Measurements from ENCODE around the gene ATP1A1. TPM values are rescaled to one million over a fixed set of nuclear protein-coding genes. Genes with fewer than 3 reads are reported as not detected.

The ATP1A1 gene
- total and polyA plus RNA-seq, 2 donors (not counting 1 experiment from before 2014, with no cell fraction given) = 141 to 230 TPM

GRCh38 chr1:116409751-116410191 lies 36.7 kb downstream of the ATP1A1 start:
- Histone ChIP-seq H2AFZ (ENCODE audit: low read length) (no peak overlapping the region), H3K27ac (ENCODE audit: insufficient read depth, low read length) (no peak overlapping the region), H3K36me3 (ENCODE audit: control insufficient read depth, insufficient read depth, low read length) (peaks cover 8% of the 10 kb centered on the region), H4K20me1 (ENCODE audit: control insufficient read depth, extremely low read depth, insufficient read depth, low read length) (no peaks in the 10 kb centered on the region), H3K4me3 (replicated peaks in 1 of 4; ENCODE audit: control extremely low read depth in 1 of 4, insufficient read depth in 1 of 4, low read depth in 3 of 4, low read length in 4 of 4) (no peak overlapping the region), H3K9me3 (ENCODE audit: control insufficient read depth, insufficient read depth, low read depth, low read length) (no peaks in the 10 kb centered on the region), H3K4me2 (ENCODE audit: extremely low read depth, insufficient read depth, low read length) (no peak overlapping the region), H3K4me1 (ENCODE audit: control insufficient read depth, extremely low read depth, insufficient read depth, low read length) (no peaks in the 10 kb centered on the region), H3K27me3 (ENCODE audit: control insufficient read depth, insufficient read depth, low read length) (no peaks in the 10 kb centered on the region), H3K79me2 (ENCODE audit: control insufficient read depth, insufficient read depth, low read length) (no peaks in the 10 kb centered on the region), H3K9ac (ENCODE audit: insufficient read depth, low read length) (no peak overlapping the region)
- no peak for DNase-seq (ENCODE audit: low read depth in 2 of 2)
- TF ChIP-seq EZH2 (IDR thresholded peaks at IDR 0.05; ENCODE audit: low read length, missing control alignments) (no peak), CTCF (conservative IDR thresholded peaks at IDR 0.05 in 1 of 2, IDR thresholded peaks at IDR 0.05 in 1 of 2; ENCODE audit: low read depth in 1 of 2, low read length in 2 of 2) (no peak)

- TF ChIP-seq CTCF (conservative IDR thresholded peaks at IDR 0.05 in 1 of 2, IDR thresholded peaks at IDR 0.05 in 1 of 2; ENCODE audit: low read depth in 1 of 2, low read length in 2 of 2) (no peak), EZH2 (IDR thresholded peaks at IDR 0.05; ENCODE audit: low read length, missing control alignments) (no peak)
- Histone ChIP-seq H3K79me2 (ENCODE audit: control insufficient read depth, insufficient read depth, low read length) (no peaks in the 10 kb centered on the region), H3K27ac (ENCODE audit: insufficient read depth, low read length) (no peak overlapping the region), H3K27me3 (ENCODE audit: control insufficient read depth, insufficient read depth, low read length) (no peaks in the 10 kb centered on the region), H3K9ac (ENCODE audit: insufficient read depth, low read length) (no peak overlapping the region), H3K4me2 (ENCODE audit: extremely low read depth, insufficient read depth, low read length) (no peak overlapping the region), H3K4me3 (replicated peaks in 1 of 4; ENCODE audit: control extremely low read depth in 1 of 4, insufficient read depth in 1 of 4, low read depth in 3 of 4, low read length in 4 of 4) (no peak overlapping the region), H2AFZ (ENCODE audit: low read length) (no peak overlapping the region), H3K4me1 (ENCODE audit: control insufficient read depth, extremely low read depth, insufficient read depth, low read length) (no peaks in the 10 kb centered on the region), H3K9me3 (ENCODE audit: control insufficient read depth, insufficient read depth, low read depth, low read length) (no peaks in the 10 kb centered on the region), H3K36me3 (ENCODE audit: control insufficient read depth, insufficient read depth, low read length) (peaks cover 2% of the 10 kb centered on the region), H4K20me1 (ENCODE audit: control insufficient read depth, extremely low read depth, insufficient read depth, low read length) (no peaks in the 10 kb centered on the region)
- peak; percentile 30 to 45 for DNase-seq (ENCODE audit: low read depth in 2 of 2)
These were observed 38.9 kb downstream of the ATP1A1 start for GRCh38 chr1:116411784-116412479.

- no peaks in the 10 kb centered on the region for H3K4me1 ChIP-seq (ENCODE audit: control insufficient read depth, extremely low read depth, insufficient read depth, low read length)
- no peak overlapping the region for H2AFZ ChIP-seq (ENCODE audit: low read length)
- no peaks in the 10 kb centered on the region for H3K79me2 ChIP-seq (ENCODE audit: control insufficient read depth, insufficient read depth, low read length)
- peaks cover 2% of the 10 kb centered on the region for H3K36me3 ChIP-seq (ENCODE audit: control insufficient read depth, insufficient read depth, low read length)
- DNase-seq (ENCODE audit: low read depth in 2 of 2) = no peak
- no peak overlapping the region for H3K4me3 ChIP-seq (replicated peaks in 1 of 4; ENCODE audit: control extremely low read depth in 1 of 4, insufficient read depth in 1 of 4, low read depth in 3 of 4, low read length in 4 of 4)
- no peak overlapping the region for H3K4me2 ChIP-seq (ENCODE audit: extremely low read depth, insufficient read depth, low read length)
- TF ChIP-seq EZH2 (IDR thresholded peaks at IDR 0.05; ENCODE audit: low read length, missing control alignments) = no peak
- no peak for TF ChIP-seq CTCF (conservative IDR thresholded peaks at IDR 0.05 in 1 of 2, IDR thresholded peaks at IDR 0.05 in 1 of 2; ENCODE audit: low read depth in 1 of 2, low read length in 2 of 2)
- no peak overlapping the region for H3K9ac ChIP-seq (ENCODE audit: insufficient read depth, low read length)
- no peak overlapping the region for H3K27ac ChIP-seq (ENCODE audit: insufficient read depth, low read length)
- H4K20me1 ChIP-seq (ENCODE audit: control insufficient read depth, extremely low read depth, insufficient read depth, low read length) = no peaks in the 10 kb centered on the region
- no peaks in the 10 kb centered on the region for H3K27me3 ChIP-seq (ENCODE audit: control insufficient read depth, insufficient read depth, low read length)
- no peaks in the 10 kb centered on the region for H3K9me3 ChIP-seq (ENCODE audit: control insufficient read depth, insufficient read depth, low read depth, low read length)
These were observed 39.4 kb downstream of the ATP1A1 start for GRCh38 chr1:116412480-116412798.
